CD4-positive, alpha-beta T cell treated with Interleukin-12 subunit alpha and Interleukin-12 subunit beta, for 1 hour (primary cell): ENCODE measurements around the gene OR6T1.

Source experiments
- DNase-seq: peaks from one replicate; pipeline ENCODE4 v3.0.0-alpha.2; 2020

Gene OR6T1

GRCh38 chr11:123943738-123944137, at the start of gene OR6T1:
OR6T1 (minus strand) TSS chr11:123943838; CDS start chr11:123943838, 0 bp downstream.
- DNase-seq, result no peak

GRCh38 chr11:123979311-123979710, 35.7 kb upstream of the OR6T1 start:
- no peak for DNase-seq

- DNase-seq, result no peak
These were observed 34.2 kb upstream of the OR6T1 start, which contains the start of gene OR10S1 for GRCh38 chr11:123977731-123978347. OR10S1 (minus strand) TSS chr11:123977781; CDS start chr11:123977664, 117 bp downstream.

- DNase-seq, result no peak
These were observed 33.3 kb upstream of the OR6T1 start for GRCh38 chr11:123976770-123977560.

GRCh38 chr11:123973816-123974215, 30.2 kb upstream of the OR6T1 start:
- no peak for DNase-seq

- DNase-seq, result no peak
These were observed 13.1 kb upstream of the OR6T1 start for GRCh38 chr11:123956752-123957151.

- DNase-seq, result no peak
These were observed 1.5 kb upstream of the OR6T1 start for GRCh38 chr11:123945132-123945531.

GRCh38 chr11:123942413-123942812, 1.2 kb downstream of the OR6T1 start:
- DNase-seq, result no peak

- DNase-seq, result no peak
These were observed 4.3 kb downstream of the OR6T1 start, which contains the start of gene OR4D5 for GRCh38 chr11:123939317-123939716. OR4D5 (plus strand) TSS chr11:123939617; CDS start chr11:123939617, 0 bp downstream.

- DNase-seq, result no peak
These were observed 19.6 kb downstream of the OR6T1 start for GRCh38 chr11:123924027-123924426.

- no peak for DNase-seq
These were observed 22.7 kb downstream of the OR6T1 start for GRCh38 chr11:123920943-123921342.

- no peak for DNase-seq
These were observed 37.8 kb downstream of the OR6T1 start for GRCh38 chr11:123905826-123906225.

- DNase-seq, result no peak
These were observed 38.7 kb downstream of the OR6T1 start for GRCh38 chr11:123904932-123905331.

GRCh38 chr11:123903932-123904331, 39.7 kb downstream of the OR6T1 start:
- no peak for DNase-seq

GRCh38 chr11:123901867-123902266, 41.8 kb downstream of the OR6T1 start, which contains the start of gene OR8D4:
OR8D4 (plus strand) TSS chr11:123902167; CDS start chr11:123906432, 4,265 bp downstream.
- DNase-seq, result no peak

GRCh38 chr11:123899792-123900191, 43.8 kb downstream of the OR6T1 start:
- DNase-seq, result no peak
